SK-N-SH (cell line): ENCODE results near the gene TLE1. TPM values are rescaled to one million over a fixed set of nuclear protein-coding genes. Genes with fewer than 3 reads are reported as not detected.
A peak's percentile ranks its signal among the peaks of the same experiment; 100 is the strongest.
"Not testable (repeated sequence)": the region's sequence is repeated elsewhere in the genome, so short reads cannot be mapped to it uniquely, and the experiment has no call there.

Experiments used
- CTCF ChIA-PET: fragments of 300-600, 350-600 bp; formaldehyde crosslinking; extraction: SDS; loops from one replicate; lab custom pipeline; 2021; lab: Yijun Ruan, JAX
- POLR2A ChIA-PET: fragments of 350-600 bp; sonication (Branson Sonifier 250); formaldehyde crosslinking; extraction: SDS; loops from one replicate; lab custom pipeline; 2020; ENCODE audit warnings: antibody characterized with exemption, inconsistent platforms; lab: Yijun Ruan, JAX
- DNase-seq: peaks from one replicate; pipeline ENCODE4 v3.0.0; 2012
- H2AFZ ChIP-seq: fragments of 200-600 bp; sonication (generic); 2 replicates; pipeline ENCODE4 v1.8.1; 2016; ENCODE audit warnings: antibody characterized with exemption, mild to moderate bottlenecking, low read depth
- H3F3A ChIP-seq: fragments of 200-600 bp; sonication (generic); replicated peaks from 2 replicates; pipeline ENCODE3; 2016; ENCODE audit warnings: antibody characterized with exemption, mild to moderate bottlenecking; ENCODE audit not compliant: insufficient read depth
- H3K27ac ChIP-seq, 2 experiments: fragments of 200-500 bp in 1 of 2; fragments of 200-600 bp in 1 of 2; sonication (Bioruptor generic) in 1 of 2; sonication (generic), shearing (Covaris generic) in 1 of 2; 2 replicates each; pipeline versions ENCODE4 v1.5.1 to v1.6.1; 2014 to 2016; ENCODE audit warnings: low read depth in 2 of 2, inconsistent platforms in 1 of 2, low read length in 1 of 2, mild to moderate bottlenecking in 1 of 2, mixed read lengths in 1 of 2
- H3K27me3 ChIP-seq: fragments of 200-600 bp; sonication (generic), shearing (Covaris generic); 2 replicates; pipeline ENCODE4 v1.6.1; 2016; ENCODE audit warnings: mixed run types; ENCODE audit not compliant: insufficient read depth
- H3K36me3 ChIP-seq, 2 experiments: fragments of 200-500 bp in 1 of 2; fragments of 200-600 bp in 1 of 2; sonication (Bioruptor generic) in 1 of 2; sonication (generic) in 1 of 2; replicated peaks in 1 of 2; 2 replicates each; pipeline versions ENCODE3 to v1.5.1; 2014 to 2016; ENCODE audit warnings: low read length in 1 of 2, mild to moderate bottlenecking in 1 of 2; ENCODE audit not compliant: insufficient read depth in 2 of 2, control insufficient read depth in 1 of 2
- H3K4me1 ChIP-seq, 2 experiments: fragments of 200-500 bp in 1 of 2; fragments of 200-600 bp in 1 of 2; sonication (Bioruptor generic) in 1 of 2; sonication (generic), shearing (Covaris generic) in 1 of 2; 2 replicates each; pipeline versions ENCODE4 v1.5.1 to v1.6.1; 2014 to 2016; ENCODE audit warnings: low read depth in 1 of 2, low read length in 1 of 2, mixed run types in 1 of 2; ENCODE audit not compliant: insufficient read depth in 2 of 2, control insufficient read depth in 1 of 2
- H3K4me2 ChIP-seq: fragments of 200-600 bp; sonication (generic), shearing (Covaris generic); 2 replicates; pipeline ENCODE4 v1.6.1; 2017; ENCODE audit warnings: mixed run types
- H3K4me3 ChIP-seq, 2 experiments: fragments of 200-500 bp in 1 of 2; fragments of 200-600 bp in 1 of 2; sonication (Bioruptor generic) in 1 of 2; sonication (generic), shearing (Covaris generic) in 1 of 2; 2 replicates each; pipeline versions ENCODE4 v1.5.1 to v1.8.1; 2014 to 2016; ENCODE audit warnings: low read depth in 2 of 2, inconsistent platforms in 1 of 2, low read length in 1 of 2, mild to moderate bottlenecking in 1 of 2, mixed read lengths in 1 of 2, moderate library complexity in 1 of 2
- H3K79me2 ChIP-seq: fragments of 200-600 bp; sonication (generic); 2 replicates; pipeline ENCODE4 v1.8.1; 2017; ENCODE audit warnings: mild to moderate bottlenecking; ENCODE audit not compliant: insufficient read depth
- H3K9ac ChIP-seq: fragments of 200-600 bp; sonication (generic); 2 replicates; pipeline ENCODE4 v1.6.1; 2017; ENCODE audit warnings: mixed run types
- H3K9me2 ChIP-seq: fragments of 200-600 bp; sonication (generic); 2 replicates; pipeline ENCODE4 v1.6.1; 2017; ENCODE audit warnings: mixed run types
- H3K9me3 ChIP-seq: fragments of 200-600 bp; sonication (generic); 2 replicates; pipeline ENCODE4 v1.6.1; 2017; ENCODE audit warnings: mixed run types, mild to moderate bottlenecking, moderate library complexity
- H4K20me1 ChIP-seq: fragments of 200-600 bp; sonication (generic); 2 replicates; pipeline ENCODE4 v1.6.1; 2017; ENCODE audit warnings: mild to moderate bottlenecking, mixed run types; ENCODE audit not compliant: insufficient read depth
- CHD2 ChIP-seq: fragments of 150-350 bp; IDR thresholded peaks from 2 replicates; pipeline ENCODE4 v1.6.1; 2018; ENCODE audit warnings: low read length; ENCODE audit not compliant: partially characterized antibody
- EZH2phosphoT487 ChIP-seq: fragments of 200-600 bp; sonication (generic); IDR thresholded peaks from 2 replicates; pipeline ENCODE4 v1.6.1; 2017; ENCODE audit warnings: low read depth, mixed run types, mild to moderate bottlenecking, antibody characterized with exemption, moderate library complexity, borderline replicate concordance
- FOXM1 ChIP-seq: IDR thresholded peaks from 2 replicates; pipeline ENCODE4 v1.4.0; 2012; ENCODE audit warnings: low read depth, mild to moderate bottlenecking
- GABPA ChIP-seq: IDR thresholded peaks from 2 replicates; pipeline ENCODE4 v1.4.0; 2012; ENCODE audit warnings: low read depth, mild to moderate bottlenecking
- GATA2 ChIP-seq: sonication (generic); formaldehyde crosslinking; IDR thresholded peaks from 2 replicates; pipeline ENCODE4 v1.5.0; 2020; ENCODE audit warnings: mild to moderate bottlenecking, missing genetic modification reagents
- IRF3 ChIP-seq: fragments of 150-350 bp; IDR thresholded peaks from 2 replicates; pipeline ENCODE4 v1.6.1; 2016; ENCODE audit warnings: mild to moderate bottlenecking, low read depth, low read length
- REST ChIP-seq: IDR thresholded peaks from 2 replicates; pipeline ENCODE4 v1.6.1; 2012; ENCODE audit warnings: mild to moderate bottlenecking, low read depth, low read length, moderate library complexity
- TAF1 ChIP-seq: IDR thresholded peaks from 2 replicates; pipeline ENCODE4 v1.6.1; 2012; ENCODE audit warnings: low read depth, mild to moderate bottlenecking, low read length, moderate library complexity, borderline replicate concordance
- TCF12 ChIP-seq: IDR thresholded peaks from 2 replicates; pipeline ENCODE4 v1.4.0; 2012
- WGBS: methylation state at CpG from one replicate; pipeline ENCODE4 v1.1.6; 2017; ENCODE audit warnings: low lambda C conversion rate; 5-methylcytosine and 5-hydroxymethylcytosine counted together
- polyA plus RNA-seq, 3 experiments: library from polyadenylated mRNA; depleted of rRNA; stranded (reverse); fragments of >200 nt; gene quantifications; 2 replicates each; pipeline ENCODE4 v1.2.3, GENCODE V29; 2012

Gene TLE1
- polyA plus RNA-seq, 1 of the 3 experiments (the other 2 are of a cell fraction), result 33.0 TPM

- Histone ChIP-seq H3K79me2 (no peaks in the 10 kb centered on the region), H4K20me1 (no peaks in the 10 kb centered on the region), H3K27me3 (no peaks in the 10 kb centered on the region)
- POLR2A ChIA-PET, result no interaction called here
- no peak for TF ChIP-seq GABPA
- no peak for TF ChIP-seq CHD2
- TF ChIP-seq TCF12, result no peak
- no peak for TF ChIP-seq REST
- TF ChIP-seq EZH2phosphoT487, result no peak
- no peak for TF ChIP-seq FOXM1
- no peak for TF ChIP-seq GATA2 (CRISPR knock-in tag)
- TF ChIP-seq IRF3, result no peak
- TF ChIP-seq, all 33 proteins: peak for 0
- no peaks in the 10 kb centered on the region for H3K9me2 ChIP-seq
- CTCF ChIA-PET, result no interaction called here
- H3K9me3 ChIP-seq, result no peaks in the 10 kb centered on the region
- H3K4me3 ChIP-seq, result no peak overlapping the region
- WGBS, result 96% methylated on average over 13 of the region's 13 CpGs
- H3K27ac ChIP-seq, result no peak overlapping the region; a peak in 1 of 4 replicates
- H3K4me2 ChIP-seq, result no peak overlapping the region
- H3F3A ChIP-seq, result peaks cover 5% of the 10 kb centered on the region
- peaks cover 5 to 8% of the 10 kb centered on the region in 2 experiments for H3K4me1 ChIP-seq
- no peak for DNase-seq
- H3K9ac ChIP-seq, result no peak overlapping the region
- H2AFZ ChIP-seq, result no peak overlapping the region
- H3K36me3 ChIP-seq, result peaks cover 0 to 15% of the 10 kb centered on the region in 2 experiments
Measured at GRCh38 chr9:81596679-81597418, 92.5 kb downstream of the TLE1 start.

DNA sequence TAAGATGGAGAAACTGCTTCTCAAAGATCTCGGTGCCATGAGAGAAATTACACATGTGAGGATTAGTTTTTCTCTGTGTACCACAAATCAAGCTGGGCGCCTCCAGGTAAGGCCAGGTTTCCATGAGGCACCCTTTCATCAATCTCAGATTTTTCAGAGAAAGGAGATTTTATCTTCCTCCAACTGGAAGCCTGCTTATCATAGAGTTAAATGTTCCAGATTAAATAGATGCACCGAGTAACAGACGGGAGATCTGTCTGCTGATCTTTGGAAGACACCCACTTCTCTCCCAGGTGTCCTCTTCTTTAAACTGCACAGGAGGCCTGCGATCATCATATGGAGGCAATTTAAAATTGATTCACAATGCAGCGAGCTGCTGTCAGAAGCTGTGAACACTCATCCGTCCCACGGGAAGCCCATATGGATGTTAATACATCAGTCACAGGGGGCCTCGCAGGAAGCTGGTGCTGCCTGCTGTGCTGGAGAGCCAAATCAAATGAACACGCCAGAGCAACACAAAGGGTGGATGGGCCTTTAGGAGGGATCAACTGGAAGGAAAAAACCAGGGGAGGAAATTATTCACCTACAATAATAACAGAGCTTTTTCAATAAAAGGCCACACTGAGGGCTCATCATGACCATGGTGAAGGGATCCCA, 93.3 kb downstream of the TLE1 start:
- no peaks in the 10 kb centered on the region for H3K79me2 ChIP-seq
- ChIA-PET POLR2A (no interaction called here), CTCF (no interaction called here)
- 84% methylated on average over 10 of the region's 10 CpGs for WGBS
- no peak overlapping the region for H2AFZ ChIP-seq
- no peaks in the 10 kb centered on the region for H3K9me2 ChIP-seq
- H3K9me3 ChIP-seq, result no peaks in the 10 kb centered on the region
- H3K4me2 ChIP-seq, result no peak overlapping the region
- no peaks in the 10 kb centered on the region for H3K27me3 ChIP-seq
- H3K27ac ChIP-seq, result peak overlapping the region in 1 of 2 experiments; percentile 28; a peak in 1 of 4 replicates
- peaks cover 5 to 8% of the 10 kb centered on the region in 2 experiments for H3K4me1 ChIP-seq
- peaks cover 0 to 15% of the 10 kb centered on the region in 2 experiments for H3K36me3 ChIP-seq
- peak; percentile 55 for DNase-seq
- no peak overlapping the region for H3K4me3 ChIP-seq
- TF ChIP-seq TAF1 (no peak), GATA2 (CRISPR knock-in tag) (peak; percentile 62; the same call in 1 of the 2 replicates)
- peaks cover 5% of the 10 kb centered on the region for H3F3A ChIP-seq
- H4K20me1 ChIP-seq, result no peaks in the 10 kb centered on the region
- no peak overlapping the region for H3K9ac ChIP-seq

DNA sequence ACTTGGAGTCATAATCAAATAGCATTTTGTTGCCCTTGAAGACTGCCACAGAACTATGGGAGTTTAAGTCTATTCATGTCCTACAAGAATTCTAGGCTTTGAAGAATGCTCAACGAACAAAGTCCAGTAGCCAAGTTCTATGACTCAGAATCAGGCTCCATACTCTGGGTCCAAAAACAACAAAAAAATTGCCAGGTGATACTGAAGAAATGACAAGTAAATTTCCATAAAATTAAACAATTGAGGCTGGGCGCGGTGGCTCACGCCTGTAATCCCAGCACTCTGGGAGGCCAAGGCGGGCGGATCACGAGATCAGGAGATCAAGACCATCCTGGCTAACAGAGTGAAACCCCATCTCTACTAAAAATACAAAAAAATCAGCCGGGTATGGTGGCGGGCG, 94.1 kb downstream of the TLE1 start:
- H4K20me1 ChIP-seq, POLR2A ChIA-PET: not testable (repeated sequence)

More for the DNA sequence above, 94.1 kb downstream of the TLE1 start:
- H3K9ac ChIP-seq, H3K79me2 ChIP-seq, H3K9me3 ChIP-seq, H2AFZ ChIP-seq, H3K4me1 ChIP-seq, H3K4me3 ChIP-seq, H3F3A ChIP-seq, CTCF ChIA-PET, H3K9me2 ChIP-seq, H3K4me2 ChIP-seq, H3K27me3 ChIP-seq, DNase-seq, H3K27ac ChIP-seq: not testable (repeated sequence)
- peaks cover 0 to 22% of the 10 kb centered on the region in 2 experiments for H3K36me3 ChIP-seq
- WGBS, result 91% methylated on average over 10 of the region's 10 CpGs
